H1 (cell line): ENCODE measurements around the gene RTTN. TPM values are rescaled to one million over a fixed set of nuclear protein-coding genes. Genes with fewer than 3 reads are reported as not detected.

Experiments
- CTCF ChIA-PET: fragments of 300-600 bp; sonication (Branson Sonifier 250); formaldehyde crosslinking; loops from one replicate; lab custom pipeline; 2021; ENCODE audit not compliant: partially characterized antibody; lab: Charles Lee
- POLR2A ChIA-PET: fragments of 300-600 bp; sonication (Branson Sonifier 250); formaldehyde crosslinking; loops from one replicate; lab custom pipeline; 2021; ENCODE audit warnings: inconsistent platforms; ENCODE audit not compliant: partially characterized antibody; lab: Charles Lee
- DNase-seq, 2 experiments: peaks; one replicate each; pipeline versions ENCODE4 v3.0.0 to v3.0.0-alpha.2; 2010 to 2022; ENCODE audit warnings: low spot score in 2 of 2, low read depth in 1 of 2, mixed read lengths in 1 of 2
- FAIRE-seq: peaks from 2 replicates; lab custom pipeline; 2011; peaks lifted over from hg19 to GRCh38; lab: Jason Lieb, UNC
- H2AFZ ChIP-seq: 2 replicates; pipeline ENCODE4 v1.8.1; 2012; ENCODE audit warnings: low read length, inconsistent platforms
- H2AK5ac ChIP-seq: 2 replicates; pipeline ENCODE4 v1.6.1; 2013; ENCODE audit warnings: low read depth, low read length
- H2BK120ac ChIP-seq: replicated peaks from 2 replicates; pipeline ENCODE3; 2013; ENCODE audit warnings: low read depth, low read length, inconsistent platforms
- H2BK12ac ChIP-seq: 2 replicates; pipeline ENCODE4 v1.6.1; 2013; ENCODE audit warnings: low read depth, low read length
- H2BK15ac ChIP-seq: 2 replicates; pipeline ENCODE4 v1.6.1; 2013; ENCODE audit warnings: low read length
- H2BK20ac ChIP-seq: 2 replicates; pipeline ENCODE4 v1.6.1; 2013; ENCODE audit warnings: low read length
- H2BK5ac ChIP-seq: 2 replicates; pipeline ENCODE4 v1.6.1; 2013; ENCODE audit warnings: low read depth, low read length
- H3K14ac ChIP-seq: 2 replicates; pipeline ENCODE4 v1.6.1; 2013; ENCODE audit warnings: inconsistent platforms; ENCODE audit not compliant: insufficient read length
- H3K18ac ChIP-seq: 2 replicates; pipeline ENCODE4 v1.6.1; 2013; ENCODE audit warnings: low read length; ENCODE audit errors: extremely low read depth
- H3K23ac ChIP-seq: 2 replicates; pipeline ENCODE4 v1.6.1; 2013; ENCODE audit warnings: inconsistent platforms; ENCODE audit not compliant: insufficient read length
- H3K23me2 ChIP-seq: 2 replicates; pipeline ENCODE4 v1.6.1; 2013; ENCODE audit warnings: low read depth, low read length
- H3K27ac ChIP-seq: 2 replicates; pipeline ENCODE4 v1.6.1; 2011; ENCODE audit warnings: low read depth, low read length, inconsistent platforms
- H3K27me3 ChIP-seq, 4 experiments: replicated peaks in 1 of 4; 1 replicate in 1 of 4; 2 replicates in 3 of 4; pipeline versions ENCODE4 v1.6.1 to v1.8.1; 2011 to 2013; ENCODE audit warnings: low read length in 3 of 4, mild to moderate bottlenecking in 3 of 4, inconsistent platforms in 2 of 4, mixed read lengths in 2 of 4, moderate library complexity in 1 of 4; ENCODE audit not compliant: control insufficient read depth in 3 of 4, insufficient read depth in 3 of 4; ENCODE audit errors: extremely low read depth in 1 of 4
- H3K36me3 ChIP-seq, 4 experiments: 2 replicates each; pipeline versions ENCODE4 v1.6.1 to v1.8.1; 2011 to 2013; ENCODE audit warnings: mild to moderate bottlenecking in 4 of 4, low read length in 3 of 4, moderate library complexity in 2 of 4, control low read depth in 1 of 4, inconsistent platforms in 1 of 4; ENCODE audit not compliant: insufficient read depth in 4 of 4, control insufficient read depth in 2 of 4
- H3K4ac ChIP-seq: replicated peaks from 2 replicates; pipeline ENCODE3; 2013; ENCODE audit warnings: low read length, low read depth, mixed read lengths, inconsistent platforms; ENCODE audit not compliant: insufficient read length
- H3K4me1 ChIP-seq, 4 experiments: replicated peaks in 1 of 4; 1 replicate in 1 of 4; 2 replicates in 3 of 4; pipeline versions ENCODE4 v1.6.1 to v1.8.1; 2011 to 2013; ENCODE audit warnings: low read length in 3 of 4, inconsistent platforms in 2 of 4, mixed read lengths in 1 of 4; ENCODE audit not compliant: insufficient read depth in 4 of 4, control insufficient read depth in 3 of 4
- H3K4me2 ChIP-seq, 2 experiments: 2 replicates each; pipeline versions ENCODE4 v1.6.1 to v1.8.1; 2011 to 2013; ENCODE audit warnings: low read depth in 2 of 2, low read length in 2 of 2, control low read depth in 1 of 2, inconsistent platforms in 1 of 2, mild to moderate bottlenecking in 1 of 2; ENCODE audit not compliant: insufficient read depth in 1 of 2
- H3K4me3 ChIP-seq, 4 experiments: fragments of 200-600, 300-600 bp in 1 of 4; sonication (generic), shearing (Covaris generic), sonication (Bioruptor Twin) in 1 of 4; 2 replicates each; pipeline versions ENCODE4 v1.5.1 to v1.8.1; 2011 to 2016; ENCODE audit warnings: low read length in 4 of 4, low read depth in 3 of 4, control low read depth in 2 of 4, inconsistent platforms in 2 of 4, mild to moderate bottlenecking in 2 of 4, mixed read lengths in 1 of 4, moderate library complexity in 1 of 4; ENCODE audit not compliant: insufficient read depth in 2 of 4; ENCODE audit errors: extremely low read depth in 1 of 4
- H3K56ac ChIP-seq: replicated peaks from 2 replicates; pipeline ENCODE3; 2013; ENCODE audit warnings: low read depth, mild to moderate bottlenecking, mixed read lengths, low read length, inconsistent platforms; ENCODE audit not compliant: insufficient read length
- H3K79me1 ChIP-seq: 2 replicates; pipeline ENCODE4 v1.6.1; 2013; ENCODE audit warnings: low read depth, low read length, control low read depth
- H3K79me2 ChIP-seq, 2 experiments: 2 replicates each; pipeline versions ENCODE4 v1.6.1 to v1.8.1; 2012 to 2013; ENCODE audit warnings: low read length in 2 of 2, mild to moderate bottlenecking in 2 of 2, inconsistent platforms in 1 of 2; ENCODE audit not compliant: insufficient read depth in 2 of 2, control insufficient read depth in 1 of 2
- H3K9ac ChIP-seq, 4 experiments: replicated peaks in 1 of 4; 1 replicate in 1 of 4; 2 replicates in 3 of 4; pipeline versions ENCODE4 v1.6.1 to v1.8.1; 2011 to 2013; ENCODE audit warnings: low read depth in 3 of 4, low read length in 3 of 4, control low read depth in 2 of 4, mild to moderate bottlenecking in 2 of 4, moderate library complexity in 2 of 4, inconsistent platforms in 1 of 4; ENCODE audit errors: extremely low read depth in 1 of 4
- H3K9me3 ChIP-seq, 2 experiments: 2 replicates each; pipeline versions ENCODE4 v1.6.1 to v1.8.1; 2012 to 2013; ENCODE audit warnings: mild to moderate bottlenecking in 2 of 2, moderate library complexity in 2 of 2, control low read depth in 1 of 2, inconsistent platforms in 1 of 2, low read depth in 1 of 2, low read length in 1 of 2, mixed read lengths in 1 of 2; ENCODE audit not compliant: insufficient read depth in 2 of 2
- H4K20me1 ChIP-seq, 2 experiments: replicated peaks in 1 of 2; 2 replicates each; pipeline versions ENCODE3 to v1.8.1; 2011 to 2013; ENCODE audit warnings: inconsistent platforms in 2 of 2, low read length in 2 of 2, mild to moderate bottlenecking in 1 of 2; ENCODE audit not compliant: insufficient read depth in 2 of 2, control insufficient read depth in 1 of 2
- H4K5ac ChIP-seq: 2 replicates; pipeline ENCODE4 v1.6.1; 2013; ENCODE audit warnings: low read length, low read depth, mixed read lengths, inconsistent platforms; ENCODE audit not compliant: insufficient read length
- H4K8ac ChIP-seq: 2 replicates; pipeline ENCODE4 v1.8.0; 2013; ENCODE audit warnings: mild to moderate bottlenecking, moderate library complexity, low read length, inconsistent platforms; ENCODE audit not compliant: insufficient read depth; ENCODE audit errors: extremely low read depth
- H4K91ac ChIP-seq: replicated peaks from 2 replicates; pipeline ENCODE3; 2013; ENCODE audit warnings: low read length, mixed read lengths, inconsistent platforms; ENCODE audit not compliant: insufficient read length
- CREB1 ChIP-seq: IDR thresholded peaks from 2 replicates; pipeline ENCODE4 v1.6.1; 2012; ENCODE audit warnings: inconsistent platforms
- EP300 ChIP-seq, 2 experiments: IDR thresholded peaks; 1 replicate in 1 of 2; 2 replicates in 1 of 2; pipeline ENCODE4 v1.6.1; 2011 to 2012; ENCODE audit warnings: low read depth in 2 of 2, low read length in 2 of 2, mild to moderate bottlenecking in 2 of 2, borderline replicate concordance in 1 of 2, inconsistent platforms in 1 of 2, moderate library complexity in 1 of 2
- KDM5A ChIP-seq: fragments of 200-600 bp; IDR thresholded peaks from 2 replicates; pipeline ENCODE4 v1.7.1; 2012; ENCODE audit warnings: mild to moderate bottlenecking, low read length, inconsistent platforms, mixed read lengths
- RAD21 ChIP-seq, 2 experiments: IDR thresholded peaks in 1 of 2; conservative IDR thresholded peaks in 1 of 2; 2 replicates each; pipeline ENCODE4 v1.6.1; 2011; ENCODE audit warnings: low read depth in 2 of 2, low read length in 2 of 2, improper control_type of control experiment in 1 of 2, inconsistent platforms in 1 of 2, mild to moderate bottlenecking in 1 of 2, moderate library complexity in 1 of 2
- SAP30 ChIP-seq: fragments of 300-600 bp; sonication (generic); IDR thresholded peaks from 2 replicates; pipeline ENCODE4 v1.7.1; 2012; ENCODE audit warnings: low read length, moderate library complexity, mild to moderate bottlenecking, inconsistent platforms; ENCODE audit not compliant: insufficient read depth, insufficient replicate concordance
- SP1 ChIP-seq: IDR thresholded peaks from 2 replicates; pipeline ENCODE4 v1.6.1; 2011; ENCODE audit warnings: low read depth, low read length
- TAF7 ChIP-seq: optimal IDR thresholded peaks from 2 replicates; pipeline ENCODE3; 2011; ENCODE audit warnings: low read depth, mild to moderate bottlenecking, inconsistent platforms, low read length, moderate library complexity, borderline replicate concordance
- WGBS, 2 experiments: shearing (Covaris generic) in 1 of 2; methylation state at CpG; one replicate each; pipeline versions ENCODE4 v1.1.6 to v1.1.7; 2013 to 2015; ENCODE audit warnings: low lambda C conversion rate in 2 of 2, mixed read lengths in 2 of 2, inconsistent platforms in 1 of 2, low coverage in 1 of 2, missing lambda C conversion rate in 1 of 2; ENCODE audit not compliant: insufficient replicate concordance in 2 of 2, insufficient coverage in 1 of 2, insufficient read length in 1 of 2; ENCODE audit errors: extremely low coverage in 1 of 2, missing lambda C conversion rate in 1 of 2; 5-methylcytosine and 5-hydroxymethylcytosine counted together
- polyA plus RNA-seq, 7 experiments: library from polyadenylated mRNA; depleted of rRNA in 3 of 7; stranded (reverse) in 5 of 7; unstranded in 2 of 7; fragments of >200 nt in 5 of 7; fragments of 200-250 nt in 2 of 7; gene quantifications; 1 replicate in 5 of 7; 2 replicates in 1 of 7; 4 replicates in 1 of 7; pipeline versions ENCODE4 v1.2.1 to v1.2.3, GENCODE V29; 2011 to 2013; ENCODE audit warnings: missing spikeins in 2 of 7, mixed read lengths in 2 of 7
- total RNA-seq: library from RNA; stranded (reverse); fragmentation: NEBNext Ultra II Directional; extraction: Animal tissue kit (Norgen Biotek cat#: 25700); gene quantifications from 2 replicates; pipeline ENCODE4 v1.2.1, GENCODE V29; 2021
- TF ChIP-seq, protein P1 (sequence below), 3 experiments: IDR thresholded peaks; 1 replicate in 2 of 3; 2 replicates in 1 of 3; pipeline versions ENCODE4 v1.5.1 to v1.6.1; 2011; ENCODE audit warnings: low read length in 3 of 3, mild to moderate bottlenecking in 3 of 3, inconsistent platforms in 2 of 3, low read depth in 1 of 3, moderate library complexity in 1 of 3; ENCODE audit not compliant: insufficient read depth in 1 of 3; ENCODE audit errors: control extremely low read depth in 1 of 3

Gene RTTN
- total and polyA plus RNA-seq, 2 of the 8 experiments (the other 6 are each of a cell fraction or from before 2014, with no cell fraction given), result 9.1 to 21.4 TPM

DNA sequence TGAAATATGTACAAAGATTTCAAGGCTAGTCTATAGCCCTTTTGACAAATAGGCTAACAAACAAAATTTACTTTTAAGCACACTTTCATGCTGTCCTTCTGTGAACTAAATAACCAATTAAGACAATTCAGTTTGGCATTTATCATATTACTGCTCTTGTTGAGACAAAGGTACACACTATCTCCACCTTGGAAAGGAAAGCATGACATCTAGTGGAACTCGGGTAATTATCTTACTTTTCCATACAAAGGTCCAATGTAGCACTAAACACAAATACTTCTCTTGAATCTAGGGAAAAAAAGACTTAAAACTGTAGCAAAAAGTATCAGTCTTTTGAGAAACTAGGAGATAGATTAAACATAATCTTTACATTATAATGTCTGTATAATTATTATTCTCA is 132.8 kb downstream of the RTTN start:
- Histone ChIP-seq H3K14ac (no peak overlapping the region), H4K91ac (no peak overlapping the region), H2BK5ac (no peak overlapping the region), H2BK120ac (no peak overlapping the region), H4K8ac (no peak overlapping the region), H2BK12ac (no peak overlapping the region), H3K4me3 (no peak overlapping the region), H3K27me3 (peaks cover 0 to 1% (median 0%) of the 10 kb centered on the region in 4 experiments; a peak in 1 of 7 replicates), H3K36me3 (no peaks in the 10 kb centered on the region), H3K4me1 (no peaks in the 10 kb centered on the region), H4K20me1 (no peaks in the 10 kb centered on the region), H4K5ac (no peak overlapping the region), H3K79me1 (no peaks in the 10 kb centered on the region), H3K23ac (no peak overlapping the region), H2AK5ac (no peak overlapping the region), H3K27ac (no peak overlapping the region), H2BK15ac (no peak overlapping the region), H3K4ac (no peak overlapping the region), H3K23me2 (no peaks in the 10 kb centered on the region), H3K18ac (no peak overlapping the region), H2AFZ (no peak overlapping the region), H3K9ac (no peak overlapping the region), H3K79me2 (no peaks in the 10 kb centered on the region), H2BK20ac (no peak overlapping the region), H3K56ac (no peak overlapping the region), H3K9me3 (no peaks in the 10 kb centered on the region), H3K4me2 (no peak overlapping the region)
- WGBS, 2 experiments, result 72% methylated on average over 1 of the region's 1 CpG; no CpG with 5 or more reads in 1 of the 2 experiments
- FAIRE-seq (no peak), DNase-seq (no peak)
- no peak for TF ChIP-seq KDM5A
- TF ChIP-seq, protein P1, sequence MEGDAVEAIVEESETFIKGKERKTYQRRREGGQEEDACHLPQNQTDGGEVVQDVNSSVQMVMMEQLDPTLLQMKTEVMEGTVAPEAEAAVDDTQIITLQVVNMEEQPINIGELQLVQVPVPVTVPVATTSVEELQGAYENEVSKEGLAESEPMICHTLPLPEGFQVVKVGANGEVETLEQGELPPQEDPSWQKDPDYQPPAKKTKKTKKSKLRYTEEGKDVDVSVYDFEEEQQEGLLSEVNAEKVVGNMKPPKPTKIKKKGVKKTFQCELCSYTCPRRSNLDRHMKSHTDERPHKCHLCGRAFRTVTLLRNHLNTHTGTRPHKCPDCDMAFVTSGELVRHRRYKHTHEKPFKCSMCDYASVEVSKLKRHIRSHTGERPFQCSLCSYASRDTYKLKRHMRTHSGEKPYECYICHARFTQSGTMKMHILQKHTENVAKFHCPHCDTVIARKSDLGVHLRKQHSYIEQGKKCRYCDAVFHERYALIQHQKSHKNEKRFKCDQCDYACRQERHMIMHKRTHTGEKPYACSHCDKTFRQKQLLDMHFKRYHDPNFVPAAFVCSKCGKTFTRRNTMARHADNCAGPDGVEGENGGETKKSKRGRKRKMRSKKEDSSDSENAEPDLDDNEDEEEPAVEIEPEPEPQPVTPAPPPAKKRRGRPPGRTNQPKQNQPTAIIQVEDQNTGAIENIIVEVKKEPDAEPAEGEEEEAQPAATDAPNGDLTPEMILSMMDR (IDR thresholded peaks at IDR 0.05; ENCODE audit: control extremely low read depth in 1 of 3, insufficient read depth in 1 of 3, low read depth in 1 of 3, low read length in 3 of 3), result peak in 1 of 3 experiments; percentile 28; a peak in 2 of 4 replicates
- TF ChIP-seq SP1, result no peak
- no peak for TF ChIP-seq EP300 (IDR thresholded peaks at IDR 0.05; ENCODE audit: borderline replicate concordance in 1 of 2, low read depth in 2 of 2, low read length in 2 of 2)
- TF ChIP-seq CREB1, result no peak
- no peak for TF ChIP-seq TAF7
- peak; percentile 59 to 66 for TF ChIP-seq RAD21 (IDR thresholded peaks at IDR 0.05 in 1 of 2, conservative IDR thresholded peaks at IDR 0.05 in 1 of 2; ENCODE audit: low read depth in 2 of 2, low read length in 2 of 2)
- no peak for TF ChIP-seq SAP30
- POLR2A ChIA-PET, result no interaction called here
- CTCF ChIA-PET, result no interaction called here
